NCI-H2171 treated with DMSO at 0.1 percent for 48 hours (cell line): Measurements from ENCODE around the gene PCCB.
A peak's percentile ranks its signal among the peaks of the same experiment; 100 is the strongest.
"Not testable (repeated sequence)": the region's sequence is repeated elsewhere in the genome, so short reads cannot be mapped to it uniquely, and the experiment has no call there.

Experiments
- DNase-seq: peaks from one replicate; lab custom pipeline; 2025; lab: John Stamatoyannopoulos, UW

The PCCB gene

DNA sequence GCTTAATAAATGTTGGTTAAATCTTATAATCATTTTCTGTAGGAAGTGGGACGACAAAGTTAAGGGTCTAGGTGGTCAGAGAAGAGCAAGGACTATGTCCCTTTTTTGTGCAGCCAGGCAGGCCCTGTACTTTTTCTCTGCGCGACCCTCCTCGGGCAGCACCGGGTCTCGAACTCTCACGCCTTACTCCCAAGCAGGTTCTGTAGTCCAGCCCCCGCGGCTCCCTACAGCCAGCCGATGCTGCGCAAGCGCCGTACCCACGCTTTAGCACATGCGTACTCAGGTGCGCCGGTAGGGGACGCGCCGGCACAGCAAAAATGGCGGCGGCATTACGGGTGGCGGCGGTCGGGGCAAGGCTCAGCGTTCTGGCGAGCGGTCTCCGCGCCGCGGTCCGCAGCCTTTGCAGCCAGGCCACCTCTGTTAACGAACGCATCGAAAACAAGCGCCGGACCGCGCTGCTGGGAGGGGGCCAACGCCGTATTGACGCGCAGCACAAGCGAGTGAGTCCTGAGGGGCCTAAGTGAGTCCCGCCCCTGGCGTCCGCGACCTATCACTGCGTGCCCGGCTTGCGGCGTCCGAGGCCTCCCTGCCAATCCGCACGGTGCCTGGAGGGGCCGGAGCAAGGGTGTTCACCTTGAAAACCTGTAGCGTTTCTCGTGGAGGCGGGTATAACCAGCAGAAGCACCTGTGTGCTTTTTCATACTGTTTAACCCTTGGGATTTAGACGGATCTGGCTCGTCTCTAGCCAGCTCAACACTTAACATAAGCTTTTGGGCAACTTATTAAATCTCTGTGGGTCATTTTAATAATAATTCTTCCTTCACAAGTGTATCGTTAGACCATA lies at the start of gene PCCB:
Gene PCCB (plus strand): TSS at position 282 of the 844 bp plus-strand sequence. CDS start 36 bp downstream, at position 318.
- DNase-seq: peak; percentile 95

DNA sequence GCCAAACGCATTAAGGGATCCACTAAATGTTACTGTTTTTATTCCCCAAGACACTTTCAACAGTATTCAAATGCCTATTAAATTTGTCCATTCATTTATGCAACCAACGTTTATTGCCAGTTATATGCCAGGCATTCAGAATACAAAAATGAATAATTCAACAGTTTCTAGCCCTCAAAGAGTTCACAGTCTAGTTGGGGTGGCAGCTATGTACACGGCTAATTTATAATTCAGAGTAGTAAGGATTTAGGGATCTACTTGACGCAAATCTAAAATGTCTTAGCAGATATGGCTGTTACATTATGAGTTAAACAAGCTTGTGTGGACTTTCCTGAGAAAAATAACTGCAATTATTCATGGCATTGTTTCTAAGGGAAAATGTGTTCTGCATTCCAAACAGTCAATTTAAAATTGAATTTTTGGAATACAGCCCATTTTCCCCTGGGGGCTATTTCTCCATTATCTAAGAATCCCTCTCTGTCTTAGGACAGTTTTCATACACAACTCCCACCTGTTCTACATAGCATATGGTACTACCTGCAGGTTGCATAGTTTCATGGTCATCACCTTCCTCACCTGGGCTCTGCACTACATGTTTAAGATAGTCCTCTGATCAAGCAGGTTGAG lies 42.5 kb upstream of the PCCB start:
- DNase-seq: no peak

DNA sequence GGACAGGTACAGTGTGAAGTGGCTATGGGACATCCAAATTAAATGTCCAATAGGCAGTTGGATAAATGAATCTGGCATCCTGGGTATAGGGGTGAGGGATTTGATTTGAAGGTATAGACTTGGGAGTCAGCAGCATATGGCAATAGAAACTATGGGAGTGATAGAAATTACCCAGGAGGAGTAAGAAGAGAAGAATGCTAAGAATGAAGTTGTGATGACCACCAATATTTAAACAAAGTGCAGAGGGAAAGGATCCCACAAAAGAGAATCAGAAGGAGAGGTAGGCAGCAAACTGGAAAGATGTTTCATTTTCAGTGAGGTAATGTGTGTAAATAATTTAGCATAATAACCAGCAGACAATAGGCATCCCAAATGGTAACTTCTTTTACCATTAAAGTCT lies 40.2 kb upstream of the PCCB start:
- no peak for DNase-seq

DNA sequence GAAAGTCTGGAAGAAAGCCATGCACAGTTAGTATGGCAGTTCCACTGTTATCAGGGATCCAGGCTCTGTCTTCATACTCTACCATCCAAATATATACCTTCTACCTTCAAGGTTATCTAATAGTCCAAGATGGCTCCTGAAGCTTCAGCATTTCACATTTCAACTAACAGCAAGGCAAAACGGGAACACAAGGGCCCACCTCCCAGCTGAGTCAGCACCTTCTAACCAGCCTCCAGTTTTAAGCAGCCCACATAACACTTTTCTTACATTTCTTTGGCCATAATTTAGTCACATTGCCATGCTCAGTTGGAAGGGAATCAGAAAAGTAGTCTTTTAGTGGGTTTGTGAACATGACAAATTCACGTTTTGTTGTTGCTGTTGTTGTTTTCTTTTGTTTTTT lies 38.6 kb upstream of the PCCB start:
- DNase-seq: no peak

DNA sequence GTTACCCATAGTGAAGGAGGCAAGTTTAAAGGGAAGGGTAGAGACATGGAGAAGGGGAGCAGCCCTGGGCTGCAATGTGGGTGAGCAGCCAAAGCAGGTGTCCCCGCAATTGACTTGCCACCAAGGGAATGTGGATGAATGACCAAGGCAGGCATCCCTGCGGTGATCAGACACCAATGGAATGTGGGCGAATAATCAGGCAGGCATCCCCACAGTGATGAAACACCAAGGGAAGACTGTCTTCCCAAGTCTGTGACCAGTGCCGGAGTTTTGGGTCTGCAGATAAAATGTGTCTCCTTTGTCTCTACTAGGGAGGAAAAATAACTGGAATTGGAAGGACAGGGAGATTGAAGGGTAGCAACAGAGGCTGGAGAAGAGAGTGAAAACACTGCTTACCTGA lies 27.4 kb upstream of the PCCB start:
- DNase-seq: not testable (repeated sequence)

DNA sequence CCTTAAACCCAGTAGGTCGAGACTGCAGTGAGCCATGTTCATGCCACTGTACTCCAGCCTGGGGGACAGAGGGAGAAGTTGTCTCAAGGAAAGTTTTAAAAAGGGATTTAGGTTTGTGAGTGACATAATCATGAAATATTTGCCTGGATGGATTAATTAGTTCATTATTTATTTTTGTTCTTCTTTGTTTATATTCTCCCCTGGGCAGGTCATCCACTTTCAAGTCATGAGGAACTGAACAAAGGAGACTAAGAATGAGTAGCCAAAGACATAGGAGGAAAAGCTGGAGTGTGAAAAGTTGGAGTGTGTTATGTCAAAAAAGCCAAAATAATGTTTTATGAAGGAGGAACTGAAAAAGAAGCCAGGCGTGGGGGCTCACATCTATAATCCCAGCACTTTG lies 17.7 kb upstream of the PCCB start:
- DNase-seq: no peak

DNA sequence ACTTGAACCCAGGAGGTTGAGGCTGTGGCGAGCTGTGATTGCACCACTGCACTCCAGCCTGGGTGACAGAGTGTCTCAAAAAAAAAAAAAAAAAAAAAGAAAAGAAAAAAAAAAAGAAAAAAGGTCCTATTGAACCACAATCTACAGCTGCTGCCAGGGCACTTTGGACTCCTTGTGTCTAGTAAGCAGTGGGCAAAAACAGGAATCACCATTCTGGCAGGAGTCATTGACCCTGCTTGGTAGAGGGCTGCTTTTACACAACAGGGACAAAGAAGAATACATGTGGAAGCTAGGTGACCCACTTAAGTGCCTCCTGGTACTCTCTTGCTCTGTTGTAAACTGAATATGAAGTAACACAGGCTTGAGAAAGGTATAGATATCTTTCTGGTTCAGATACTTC lies 14.6 kb upstream of the PCCB start:
- DNase-seq: no peak

DNA sequence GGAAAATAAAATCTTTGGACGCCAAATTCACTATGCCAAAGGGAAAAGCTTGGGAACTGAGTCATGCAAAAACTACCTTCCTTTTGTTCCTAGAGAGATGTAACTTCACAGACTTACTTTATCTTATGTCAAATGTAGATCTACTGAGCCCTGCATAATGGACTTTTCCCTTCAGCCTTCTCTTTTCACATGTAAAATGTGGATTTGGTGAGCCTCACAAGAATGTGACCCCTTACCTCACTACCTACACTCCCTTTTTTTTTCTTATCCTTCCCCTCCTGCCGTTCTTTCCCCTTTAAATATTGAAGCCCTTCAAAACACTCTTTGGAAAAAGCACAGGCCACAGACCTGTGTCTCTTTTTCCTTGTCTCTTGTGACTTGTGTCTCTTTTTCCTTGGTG lies 14.0 kb upstream of the PCCB start:
- no peak for DNase-seq

DNA sequence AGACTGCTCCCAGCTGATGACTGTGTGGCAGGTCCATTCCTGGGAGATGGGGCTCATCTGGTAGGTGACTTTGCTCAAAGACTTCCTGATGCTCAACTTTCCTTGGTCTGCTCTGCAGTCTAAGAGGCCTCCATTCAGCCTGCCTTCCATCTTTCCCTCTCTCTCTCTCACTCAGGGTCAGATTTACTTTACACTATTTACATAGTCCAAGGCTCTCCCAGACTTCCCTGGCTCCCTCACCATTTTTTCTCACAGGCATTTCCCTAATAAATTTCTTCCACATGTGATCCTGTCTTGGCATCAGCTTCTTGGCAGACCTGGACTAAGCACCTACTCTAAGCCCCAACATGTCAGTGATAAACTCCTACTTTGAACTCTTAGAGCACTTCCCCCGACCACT lies 13.0 kb upstream of the PCCB start:
- no peak for DNase-seq

DNA sequence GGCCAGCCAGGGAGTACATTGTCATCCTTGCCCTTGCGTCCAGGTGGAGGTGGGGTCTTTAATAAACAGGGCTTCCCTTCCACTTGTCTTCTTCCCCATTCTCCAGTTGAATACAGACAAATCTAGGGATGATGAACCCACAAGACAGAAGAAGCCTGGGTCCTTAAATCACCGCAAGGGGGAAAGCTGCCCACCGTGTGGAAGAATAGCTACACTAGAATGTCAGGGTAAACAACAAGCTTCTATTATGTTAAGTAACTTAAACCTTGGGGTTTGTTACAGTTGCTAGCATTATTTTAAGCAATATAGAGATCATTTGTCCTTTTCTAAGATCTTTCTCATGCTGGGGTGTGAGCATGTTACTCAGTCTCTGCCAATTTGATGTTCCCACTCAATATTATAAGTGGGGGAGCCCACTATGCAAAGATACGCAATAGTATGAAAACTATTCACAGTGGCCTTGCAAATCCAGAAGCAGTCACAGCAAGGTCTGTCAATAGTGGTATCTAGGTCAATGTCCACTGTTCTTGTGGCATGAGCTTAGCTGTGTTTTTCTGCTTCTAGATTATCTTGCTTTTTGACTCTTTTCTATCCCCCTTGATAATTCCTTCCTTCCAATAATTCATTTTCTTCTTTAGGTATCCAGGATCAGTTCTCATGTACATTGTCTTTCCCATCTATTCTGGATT lies 12.0 kb upstream of the PCCB start:
- DNase-seq: no peak

DNA sequence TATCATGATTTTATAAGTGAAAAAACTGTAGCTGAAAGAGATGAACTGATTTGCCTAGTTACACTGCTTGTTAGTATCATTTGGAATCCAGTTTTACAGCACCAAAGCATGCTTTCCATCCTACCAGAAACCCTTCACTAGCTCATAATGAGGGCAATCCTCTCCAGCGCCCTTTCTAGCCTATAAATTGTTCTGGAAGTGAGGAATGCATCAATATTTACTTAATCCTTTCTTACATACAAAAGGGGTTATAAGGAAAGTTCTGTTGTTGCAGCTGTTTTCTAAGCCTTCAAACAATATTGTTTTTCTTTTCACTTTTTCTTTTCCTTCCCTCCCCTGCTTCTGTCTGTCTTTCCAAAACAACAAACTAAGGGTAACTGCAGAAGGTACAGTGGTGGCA lies 11.0 kb upstream of the PCCB start:
- DNase-seq: no peak

DNA sequence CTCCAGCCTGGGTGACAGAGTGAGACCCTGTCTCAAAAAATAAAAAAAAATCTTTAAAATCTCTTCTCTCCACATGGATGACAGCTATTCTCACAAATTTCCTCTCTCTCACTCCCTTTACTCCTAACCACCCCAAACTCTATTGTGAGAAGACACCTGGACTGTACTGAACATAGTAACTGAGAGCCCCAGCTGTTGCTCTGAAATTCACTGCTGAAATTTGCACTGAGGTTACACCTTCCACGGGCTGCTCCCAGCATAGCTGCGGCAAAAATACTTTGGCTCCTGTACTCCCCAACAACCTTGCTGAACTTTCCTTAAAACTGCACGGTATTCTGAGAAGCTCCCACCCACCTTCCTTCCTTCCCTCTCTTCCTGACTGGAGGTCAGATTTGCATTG lies 4.4 kb upstream of the PCCB start:
- DNase-seq: peak; percentile 18

DNA sequence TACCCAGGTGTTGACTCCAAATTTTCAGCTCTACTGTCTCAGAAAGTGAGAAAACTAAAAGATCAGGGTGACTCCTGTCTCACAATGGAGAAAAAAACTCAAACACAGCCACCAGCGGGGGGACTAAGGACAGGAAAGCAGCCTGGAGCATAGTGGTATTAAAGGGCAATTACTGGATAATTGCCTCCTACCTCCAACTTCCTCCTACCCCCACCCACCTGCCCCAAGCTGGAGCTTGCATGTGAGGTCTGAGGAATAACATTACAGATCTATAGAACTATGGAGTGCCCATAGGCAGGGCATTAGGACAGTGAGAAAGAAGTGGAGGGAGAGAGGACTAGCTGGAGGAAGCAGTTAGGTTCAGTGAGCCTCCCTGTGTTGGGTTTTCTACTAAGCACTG lies 2.7 kb upstream of the PCCB start:
- DNase-seq: no peak

DNA sequence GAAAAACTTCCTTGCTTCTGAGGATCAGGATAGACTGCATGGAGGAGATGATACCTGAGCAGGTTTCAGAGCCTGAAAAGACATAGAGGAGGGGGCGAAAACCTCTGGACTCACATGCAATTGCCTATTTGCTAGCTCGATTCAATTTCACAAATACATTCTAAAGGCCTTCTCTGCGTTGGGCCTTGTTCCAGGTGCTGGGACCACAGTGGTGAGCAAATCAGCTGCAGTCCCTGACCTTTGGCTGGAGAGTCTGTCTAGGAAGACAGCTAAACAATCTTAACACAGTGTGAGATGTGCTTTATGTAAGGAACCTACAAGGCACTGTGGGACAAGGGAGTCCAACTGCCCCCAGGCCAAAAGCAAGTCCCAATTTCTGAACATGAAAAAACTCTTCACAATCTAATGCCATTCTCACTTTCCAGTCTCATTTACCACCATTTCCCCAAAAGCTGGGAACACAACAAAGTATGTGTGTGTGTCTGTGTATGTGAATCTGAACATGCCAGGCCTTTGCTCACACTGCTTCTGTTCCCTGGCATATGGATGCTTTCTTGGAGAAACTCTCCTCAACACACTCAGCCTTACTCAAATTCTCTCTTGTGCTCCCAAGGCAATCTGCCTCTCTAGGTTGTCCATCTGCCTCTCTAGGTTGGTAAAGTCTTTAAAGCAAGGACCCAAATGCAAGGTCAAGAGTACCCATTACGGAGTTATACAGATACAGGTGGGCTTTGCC lies 2.1 kb upstream of the PCCB start:
- no peak for DNase-seq

DNA sequence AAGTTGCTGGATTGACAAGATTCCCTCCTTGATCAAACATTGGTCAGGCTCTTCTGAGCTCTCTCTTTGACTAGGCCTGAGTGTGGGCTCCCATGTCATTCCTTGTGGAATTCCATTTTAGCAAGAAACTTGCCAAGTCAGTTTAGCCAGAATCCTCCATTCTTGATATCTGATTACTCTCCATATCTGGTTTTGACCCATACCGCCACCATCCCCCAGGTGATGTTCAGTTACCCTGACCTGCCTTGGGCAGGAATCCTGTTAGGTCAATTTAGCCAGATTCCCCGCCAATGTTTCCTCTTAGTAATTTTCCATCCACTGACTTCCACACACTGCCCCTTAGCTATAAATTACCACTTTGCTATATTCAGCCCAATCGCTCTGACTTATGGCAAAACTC lies 1.0 kb upstream of the PCCB start:
- DNase-seq: no peak

DNA sequence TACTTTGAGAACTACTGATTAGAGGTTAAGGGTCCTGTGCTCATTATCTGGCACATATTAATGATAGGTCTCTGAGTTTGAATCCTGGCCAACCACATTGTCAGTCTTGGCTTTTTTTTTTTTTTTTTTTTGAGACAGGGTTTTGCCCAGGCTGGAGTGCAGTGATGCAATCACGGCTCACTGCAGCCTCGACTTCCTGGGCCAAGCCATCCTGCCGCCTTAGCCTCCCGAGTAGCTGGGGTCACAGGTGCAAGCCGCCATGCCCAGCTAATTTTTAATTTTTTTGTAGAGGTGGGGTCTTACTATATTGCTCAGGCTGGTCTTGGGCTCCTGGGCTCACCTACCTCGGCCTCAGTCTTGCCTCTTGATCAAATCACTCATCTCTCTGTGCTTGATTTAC lies 547 bp upstream of the PCCB start:
- DNase-seq: no peak

DNA sequence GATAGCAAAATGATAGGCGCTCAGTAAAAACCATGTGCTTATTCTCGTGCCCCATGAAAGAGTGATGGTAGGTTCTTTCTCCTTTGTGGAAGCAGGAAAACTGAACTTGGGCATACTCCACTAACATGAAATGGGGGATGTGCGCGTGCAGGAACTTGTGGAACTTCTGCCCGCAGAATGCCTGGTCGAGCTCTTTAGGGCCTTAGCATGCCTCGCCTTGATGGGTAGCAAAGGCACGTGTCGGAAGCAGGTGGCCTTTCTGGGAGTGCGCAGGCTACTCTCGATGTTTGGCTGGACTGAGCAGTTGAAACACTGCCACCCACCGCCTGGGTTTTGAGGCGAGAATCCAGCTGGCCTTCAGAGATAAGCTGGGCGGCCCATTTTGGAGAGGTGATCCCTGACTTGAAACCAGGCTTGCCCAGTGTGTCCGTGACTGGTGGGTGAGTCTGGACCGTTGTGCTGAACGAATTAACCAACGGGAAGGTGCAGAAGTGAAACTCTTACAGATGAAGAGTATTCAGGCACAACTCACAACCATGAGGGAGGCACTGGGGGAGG lies 842 bp downstream of the PCCB start:
- no peak for DNase-seq

DNA sequence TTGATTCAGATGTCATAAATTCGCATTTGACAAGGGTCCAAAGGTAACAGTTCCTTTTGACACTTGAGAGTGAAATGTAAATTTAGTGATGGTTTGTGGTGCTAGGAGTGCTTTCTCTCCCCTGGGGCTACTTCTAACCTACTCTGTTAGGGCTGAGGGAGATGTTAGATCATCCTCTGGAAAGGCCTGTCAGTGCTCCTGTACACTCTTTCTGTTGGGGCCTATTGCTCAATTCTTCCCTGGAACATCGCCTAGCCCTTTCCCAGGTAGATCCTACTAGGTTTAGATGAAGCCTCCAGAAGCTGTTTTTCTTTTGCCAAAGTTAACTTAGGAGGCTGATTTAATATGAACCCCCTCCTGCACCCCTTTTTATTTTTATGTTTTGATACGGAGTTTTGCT lies 1.4 kb downstream of the PCCB start:
- peak; percentile 10 for DNase-seq

DNA sequence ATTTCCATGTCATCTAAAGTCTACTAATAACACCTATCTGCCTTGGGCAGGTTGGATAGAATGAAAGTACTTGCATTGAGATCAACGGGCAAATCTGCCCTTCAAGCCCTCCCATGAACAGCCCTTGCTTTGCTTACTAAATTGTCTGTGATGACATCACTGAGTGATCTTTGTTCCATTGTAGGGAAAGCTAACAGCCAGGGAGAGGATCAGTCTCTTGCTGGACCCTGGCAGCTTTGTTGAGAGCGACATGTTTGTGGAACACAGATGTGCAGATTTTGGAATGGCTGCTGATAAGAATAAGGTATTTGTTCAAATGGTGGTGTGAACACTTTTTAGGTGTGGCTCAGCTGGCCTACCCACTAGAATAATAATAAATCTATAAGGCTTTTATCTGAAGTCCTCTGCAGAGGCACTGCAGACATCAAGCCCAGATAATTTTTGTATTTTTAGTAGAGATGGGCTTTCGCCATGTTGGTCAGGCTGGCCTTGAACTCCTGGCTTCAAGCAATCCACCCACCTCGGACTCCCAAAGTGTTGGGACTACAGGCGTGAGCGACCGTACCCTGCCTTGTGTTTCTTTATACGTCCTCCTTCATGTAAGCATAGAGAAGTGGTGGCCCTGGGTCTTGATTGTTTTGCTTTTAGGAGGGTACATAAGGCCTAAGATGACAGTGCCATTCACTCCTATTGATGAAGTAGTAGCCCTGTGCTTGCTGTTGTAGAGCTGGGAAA lies 5.7 kb downstream of the PCCB start:
- DNase-seq: no peak

DNA sequence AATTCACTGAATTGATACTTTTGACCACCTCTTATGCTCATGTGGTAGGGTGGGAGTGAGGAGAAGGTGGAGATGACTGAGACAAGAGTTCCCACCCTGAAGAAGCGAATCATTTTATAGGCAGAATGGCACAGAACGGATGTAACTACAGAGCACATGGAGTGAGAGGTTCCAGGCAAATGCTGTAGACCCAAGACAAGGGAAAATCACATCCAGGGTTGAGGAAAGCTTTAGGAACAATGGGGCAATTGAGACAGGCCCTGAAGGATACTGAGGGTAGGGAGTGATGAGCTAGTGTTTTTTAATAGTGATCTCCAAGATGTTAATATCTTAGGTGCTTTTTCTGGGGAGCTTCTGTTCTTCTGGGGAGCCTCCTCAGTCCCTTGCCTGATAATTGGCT lies 8.1 kb downstream of the PCCB start:
- DNase-seq: no peak

DNA sequence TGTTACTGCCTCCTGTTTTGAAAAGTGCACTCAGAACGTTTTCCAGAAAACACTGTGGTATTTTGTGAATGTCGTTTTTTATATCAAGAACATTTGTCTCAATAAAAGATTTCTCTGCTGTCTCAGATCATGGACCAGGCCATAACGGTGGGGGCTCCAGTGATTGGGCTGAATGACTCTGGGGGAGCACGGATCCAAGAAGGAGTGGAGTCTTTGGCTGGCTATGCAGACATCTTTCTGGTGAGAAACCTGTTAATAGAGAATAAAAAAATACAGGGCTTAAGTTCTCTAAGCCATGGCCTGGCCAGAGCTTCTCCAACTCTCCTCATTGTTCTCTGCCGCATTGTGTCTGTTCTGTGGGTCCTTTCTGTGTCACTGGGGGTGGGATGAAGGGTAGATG lies 11.7 kb downstream of the PCCB start:
- no peak for DNase-seq

DNA sequence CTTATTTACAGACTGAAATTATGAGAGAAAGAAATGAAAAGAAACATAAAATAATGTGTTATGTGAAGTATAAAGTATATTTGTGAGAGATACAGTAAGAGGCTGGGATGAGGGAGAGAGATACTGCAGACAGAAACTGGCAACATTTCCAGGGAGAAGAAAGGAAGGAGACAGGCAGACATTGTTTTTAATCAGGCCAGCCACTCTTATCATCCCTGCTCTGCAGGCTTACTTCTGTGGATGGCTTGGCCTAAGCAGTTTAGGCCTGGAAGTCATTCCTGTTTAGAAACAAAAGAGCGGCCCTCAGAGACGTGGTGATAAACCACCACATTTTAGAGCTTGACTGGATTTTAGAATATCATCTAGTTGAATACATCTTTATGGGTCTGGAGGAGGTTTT lies 12.4 kb downstream of the PCCB start:
- no peak for DNase-seq
